GM12878 (cell line): ENCODE measurements around the gene EEFSEC.

Experiments
- BCL11A ChIP-seq: IDR thresholded peaks from 2 replicates; pipeline ENCODE4 v1.6.1; 2011; ENCODE audit warnings: low read depth, low read length
- CBX5 ChIP-seq: sonication (generic); IDR thresholded peaks from 2 replicates; pipeline ENCODE4 v1.6.1; 2016; ENCODE audit warnings: low read depth, moderate library complexity, mild to moderate bottlenecking, inconsistent platforms
- EZH2 ChIP-seq: IDR thresholded peaks from 2 replicates; pipeline ENCODE4 v1.6.1; 2012; ENCODE audit warnings: low read depth, mild to moderate bottlenecking, control low read depth, inconsistent platforms, low read length, borderline replicate concordance; ENCODE audit not compliant: control insufficient read depth
- MTA3 ChIP-seq: IDR thresholded peaks from 2 replicates; pipeline ENCODE4 v1.6.1; 2012; ENCODE audit warnings: low read length, inconsistent platforms, borderline replicate concordance
- POLR2A ChIP-seq: IDR thresholded peaks from 2 replicates; pipeline ENCODE4 v1.6.1; 2011; ENCODE audit warnings: low read depth, mild to moderate bottlenecking, low read length
- RAD21 ChIP-seq: IDR thresholded peaks from 2 replicates; pipeline ENCODE4 v1.6.1; 2011; ENCODE audit warnings: mild to moderate bottlenecking, low read depth, low read length, moderate library complexity; ENCODE audit not compliant: insufficient read depth
- SMC3 ChIP-seq: IDR thresholded peaks from 2 replicates; pipeline ENCODE4 v1.6.1; 2011; ENCODE audit warnings: low read length, improper control_type of control experiment, borderline replicate concordance
- USF2 ChIP-seq: IDR thresholded peaks from 2 replicates; pipeline ENCODE4 v1.6.1; 2011; ENCODE audit warnings: low read depth, low read length, improper control_type of control experiment, borderline replicate concordance
- ZZZ3 ChIP-seq: IDR thresholded peaks from 2 replicates; pipeline ENCODE4 v1.6.1; 2011; ENCODE audit warnings: low read depth; ENCODE audit not compliant: control insufficient read depth, insufficient read length

GRCh38 chr3:128276146-128276435 lies 122.8 kb downstream of the EEFSEC start:
- no peak for TF ChIP-seq RAD21
- TF ChIP-seq EZH2: no peak
- no peak for TF ChIP-seq SMC3
- TF ChIP-seq BCL11A: no peak
- no peak for TF ChIP-seq USF2
- TF ChIP-seq CBX5: no peak
- no peak for TF ChIP-seq MTA3
- no peak for TF ChIP-seq ZZZ3
- TF ChIP-seq POLR2A: no peak
